IPS-15b (cell line): Measurements from ENCODE around the gene EPGN.
A peak's percentile ranks its signal among the peaks of the same experiment; 100 is the strongest.

ENCODE experiments used
- H3K27me3 ChIP-seq: one replicate; pipeline ENCODE4 v1.6.1; 2013; ENCODE audit warnings: low read length; ENCODE audit not compliant: control insufficient read depth, insufficient read depth
- H3K36me3 ChIP-seq: one replicate; pipeline ENCODE4 v1.6.1; 2013; ENCODE audit warnings: low read length; ENCODE audit not compliant: control insufficient read depth, insufficient read depth
- H3K4me1 ChIP-seq: one replicate; pipeline ENCODE4 v1.6.1; 2013; ENCODE audit warnings: mild to moderate bottlenecking, low read length; ENCODE audit not compliant: control insufficient read depth, insufficient read depth
- H3K4me3 ChIP-seq: one replicate; pipeline ENCODE4 v1.5.1; 2013; ENCODE audit warnings: low read depth, low read length
- H3K9ac ChIP-seq: one replicate; pipeline ENCODE4 v1.6.1; 2013; ENCODE audit warnings: low read depth, mild to moderate bottlenecking, low read length
- H3K9me3 ChIP-seq: one replicate; pipeline ENCODE4 v1.6.1; 2013; ENCODE audit warnings: mild to moderate bottlenecking, low read length; ENCODE audit not compliant: control insufficient read depth, insufficient read depth

EPGN gene

DNA sequence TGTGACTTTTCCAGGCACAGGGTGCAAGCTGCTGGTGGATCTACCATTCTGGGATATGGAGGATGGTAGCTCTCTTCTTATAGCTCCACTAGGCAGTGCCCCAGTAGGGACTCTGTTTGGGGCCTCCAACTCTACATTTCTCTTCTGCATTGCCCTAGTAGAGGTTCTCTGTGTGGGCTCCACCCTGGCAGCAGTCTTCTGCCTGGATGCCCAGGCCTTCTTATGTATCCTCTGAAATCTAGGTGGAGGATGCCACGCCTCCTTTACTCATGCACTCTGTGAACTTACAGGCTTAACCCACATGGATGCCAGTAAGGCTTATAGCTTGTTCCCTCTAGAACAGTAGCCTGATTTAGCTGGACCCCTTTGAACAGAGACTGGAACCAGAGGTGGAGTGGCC is 35.8 kb downstream of the EPGN start:
- no peak overlapping the region for H3K4me3 ChIP-seq
- H3K4me1 ChIP-seq = no peaks in the 10 kb centered on the region
- peaks cover 2% of the 10 kb centered on the region for H3K36me3 ChIP-seq
- H3K27me3 ChIP-seq = no peaks in the 10 kb centered on the region
- no peaks in the 10 kb centered on the region for H3K9me3 ChIP-seq
- H3K9ac ChIP-seq = no peak overlapping the region

- Histone ChIP-seq H3K27me3 (no peaks in the 10 kb centered on the region), H3K9me3 (no peaks in the 10 kb centered on the region), H3K4me1 (no peaks in the 10 kb centered on the region), H3K36me3 (no peaks in the 10 kb centered on the region), H3K4me3 (no peak overlapping the region), H3K9ac (no peak overlapping the region)
Observed at GRCh38 chr4:74353858-74354257, 45.6 kb downstream of the EPGN start.

DNA sequence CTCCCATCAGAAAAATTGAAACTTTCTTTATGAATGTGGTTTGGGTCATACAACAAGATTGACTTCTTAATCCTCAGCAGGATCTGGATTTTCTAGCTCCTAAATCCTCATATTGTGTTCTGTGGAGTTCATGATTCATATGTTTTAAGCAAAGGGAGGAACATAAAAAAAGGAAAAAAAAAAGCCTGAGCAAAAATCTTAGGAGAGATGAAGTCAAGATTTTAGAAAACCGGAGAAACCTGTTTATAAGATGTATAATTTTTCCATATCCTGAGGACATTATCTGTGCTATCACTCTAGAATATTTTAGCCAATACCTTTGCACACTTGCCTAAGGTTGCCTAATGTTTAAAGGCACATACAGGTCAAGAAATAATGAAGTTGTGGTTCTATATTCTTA is 49.7 kb downstream of the EPGN start:
- H3K9me3 ChIP-seq = no peaks in the 10 kb centered on the region
- H3K36me3 ChIP-seq = no peaks in the 10 kb centered on the region
- no peak overlapping the region for H3K4me3 ChIP-seq
- H3K4me1 ChIP-seq = no peaks in the 10 kb centered on the region
- no peak overlapping the region for H3K9ac ChIP-seq
- H3K27me3 ChIP-seq = no peaks in the 10 kb centered on the region

GRCh38 chr4:74361671-74362070 is 53.4 kb downstream of the EPGN start:
- Histone ChIP-seq H3K4me3 (no peak overlapping the region), H3K36me3 (no peaks in the 10 kb centered on the region), H3K9me3 (no peaks in the 10 kb centered on the region), H3K9ac (no peak overlapping the region), H3K4me1 (peaks cover 3% of the 10 kb centered on the region), H3K27me3 (peaks cover 22% of the 10 kb centered on the region)

DNA sequence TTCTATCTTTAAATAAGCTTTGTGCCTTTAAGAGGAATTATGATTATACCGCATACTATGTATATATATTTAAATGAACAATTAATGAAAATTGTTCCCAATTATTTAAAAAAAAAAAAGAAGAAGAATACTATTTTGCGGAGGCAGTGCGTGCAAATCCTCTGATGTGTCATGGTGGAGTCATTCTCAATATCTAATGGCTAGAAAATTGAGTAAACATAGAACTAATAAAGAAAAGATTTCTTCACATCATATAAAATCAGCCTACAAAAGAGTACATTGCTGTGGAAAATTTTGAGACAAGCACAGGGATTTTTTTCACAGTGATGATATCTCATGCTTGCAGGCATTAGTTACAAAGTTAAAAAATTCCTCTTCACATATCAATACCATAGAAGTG is 54.1 kb downstream of the EPGN start:
- H3K27me3 ChIP-seq = peaks cover 23% of the 10 kb centered on the region
- no peak overlapping the region for H3K9ac ChIP-seq
- H3K9me3 ChIP-seq = no peaks in the 10 kb centered on the region
- no peak overlapping the region for H3K4me3 ChIP-seq
- no peaks in the 10 kb centered on the region for H3K36me3 ChIP-seq
- peaks cover 3% of the 10 kb centered on the region for H3K4me1 ChIP-seq

DNA sequence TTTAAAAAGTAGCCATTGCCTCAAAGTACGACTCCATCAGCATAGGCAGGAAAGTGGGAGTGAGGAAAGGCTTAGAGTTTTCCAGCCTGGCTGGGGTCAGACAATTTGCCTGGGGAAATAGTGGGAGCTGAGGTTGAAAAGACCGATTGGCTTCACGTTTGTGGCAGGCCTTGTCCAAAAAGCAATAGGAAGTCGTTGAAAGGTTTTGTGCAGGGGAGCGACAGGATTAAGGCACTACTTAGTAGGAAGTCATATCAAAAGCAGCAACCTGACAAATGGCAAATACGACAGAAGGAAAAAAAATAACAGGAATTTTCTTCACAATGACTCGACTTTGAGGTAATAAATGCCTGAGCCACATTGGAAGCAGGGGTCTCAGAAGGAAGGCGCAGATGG is 56.0 kb downstream of the EPGN start:
- Histone ChIP-seq H3K27me3 (peaks cover 23% of the 10 kb centered on the region), H3K36me3 (no peaks in the 10 kb centered on the region), H3K9me3 (no peaks in the 10 kb centered on the region), H3K4me3 (peak overlapping the region; percentile 78), H3K9ac (no peak overlapping the region), H3K4me1 (peaks cover 3% of the 10 kb centered on the region)

GRCh38 chr4:74364652-74365491 is 56.6 kb downstream of the EPGN start, which contains the start of gene EREG:
Gene EREG, plus strand, starts transcription at chr4:74365145. Its CDS starts 164 bp downstream, at chr4:74365309.
- H3K27me3 ChIP-seq = peaks cover 23% of the 10 kb centered on the region
- no peaks in the 10 kb centered on the region for H3K9me3 ChIP-seq
- H3K4me1 ChIP-seq = peaks cover 3% of the 10 kb centered on the region
- peak within 1 kb of the TSS; percentile 78 for H3K4me3 ChIP-seq
- H3K36me3 ChIP-seq = no peaks in the 10 kb centered on the region
- H3K9ac ChIP-seq = no peak within 1 kb of the TSS

DNA sequence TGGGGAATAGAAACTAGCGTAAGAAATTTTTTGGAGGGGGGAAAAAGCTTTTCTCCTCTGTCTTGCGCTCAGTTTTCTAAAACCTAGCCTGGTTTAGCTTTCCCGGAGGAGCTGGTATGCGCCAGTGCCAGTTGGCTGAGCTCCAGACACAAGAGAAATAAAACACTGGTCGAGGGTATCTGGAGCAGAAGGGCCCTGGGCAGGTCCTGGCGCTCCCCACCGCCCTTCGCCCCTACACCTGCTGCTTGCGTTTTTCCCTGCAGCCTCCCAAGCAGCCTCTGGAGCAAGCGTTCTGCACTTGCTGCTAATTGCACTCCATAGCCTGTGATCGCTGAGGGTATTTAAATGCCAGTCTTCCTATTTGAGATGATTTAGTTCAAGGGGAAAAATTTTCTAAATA is 57.5 kb downstream of the EPGN start:
- no peak overlapping the region for H3K9ac ChIP-seq
- H3K27me3 ChIP-seq = peaks cover 23% of the 10 kb centered on the region
- H3K9me3 ChIP-seq = no peaks in the 10 kb centered on the region
- peaks cover 3% of the 10 kb centered on the region for H3K4me1 ChIP-seq
- H3K4me3 ChIP-seq = peak overlapping the region; percentile 78
- no peaks in the 10 kb centered on the region for H3K36me3 ChIP-seq
